EH (cell line): ENCODE results near the gene REC8.

ENCODE experiments used
- DNase-seq: peaks from one replicate; pipeline ENCODE4 v3.0.0-alpha.2; 2015; ENCODE audit warnings: low read depth

REC8 gene

GRCh38 chr14:24138396-24139271 lies 33.2 kb upstream of the REC8 start:
- no peak for DNase-seq

- DNase-seq: no peak
Measured at GRCh38 chr14:24139272-24139934, 32.5 kb upstream of the REC8 start.

GRCh38 chr14:24141097-24141880 lies 30.6 kb upstream of the REC8 start, which contains the start of gene EMC9:
Gene EMC9 (minus strand): TSS chr14:24141591. CDS start chr14:24141304, 287 bp downstream.
- peak; percentile 100 for DNase-seq

GRCh38 chr14:24143511-24143910 lies 28.4 kb upstream of the REC8 start:
- DNase-seq: peak; percentile 22

- DNase-seq: no peak
Measured at GRCh38 chr14:24144451-24144850, 27.4 kb upstream of the REC8 start.

- DNase-seq: no peak
Measured at GRCh38 chr14:24145219-24145618, 26.7 kb upstream of the REC8 start.

- peak; percentile 16 for DNase-seq
Measured at GRCh38 chr14:24145690-24146452, 26.0 kb upstream of the REC8 start.

GRCh38 chr14:24146453-24146977 lies 25.4 kb upstream of the REC8 start, which contains the start of gene PSME2:
Gene PSME2 (minus strand): TSS chr14:24146610. CDS start chr14:24146581, 29 bp downstream.
- peak; percentile 99 for DNase-seq

- DNase-seq: peak; percentile 99
Measured at GRCh38 chr14:24146978-24147760, 24.7 kb upstream of the REC8 start, which contains the start of gene RNF31. Gene RNF31 (plus strand): TSS chr14:24147498. CDS start chr14:24147699, 201 bp downstream.

- DNase-seq: no peak
Measured at GRCh38 chr14:24147761-24148428, 24.0 kb upstream of the REC8 start.

- DNase-seq: no peak
Measured at GRCh38 chr14:24149302-24149969, 22.4 kb upstream of the REC8 start.

GRCh38 chr14:24150061-24150460 lies 21.8 kb upstream of the REC8 start:
- no peak for DNase-seq

GRCh38 chr14:24150567-24150966 lies 21.3 kb upstream of the REC8 start:
- DNase-seq: no peak

- no peak for DNase-seq
Measured at GRCh38 chr14:24150993-24151392, 20.9 kb upstream of the REC8 start.

GRCh38 chr14:24151404-24152080 lies 20.3 kb upstream of the REC8 start:
- DNase-seq: no peak

- DNase-seq: no peak
Measured at GRCh38 chr14:24155100-24155499, 16.8 kb upstream of the REC8 start.

GRCh38 chr14:24156840-24157239 lies 15.0 kb upstream of the REC8 start:
- DNase-seq: no peak

- DNase-seq: no peak
Measured at GRCh38 chr14:24157331-24157730, 14.5 kb upstream of the REC8 start.
